HepG2 (cell line): Measurements from ENCODE around the gene ITK. TPM values are rescaled to one million over a fixed set of nuclear protein-coding genes. Genes with fewer than 3 reads are reported as not detected.

ENCODE experiments used
- ATAC-seq: fragments of 200-7000 bp; cut with Tn5 transposase; 3 replicates; pipeline ENCODE4 v1.9.1; 2020; ENCODE audit warnings: mild to moderate bottlenecking, moderate library complexity
- BruUV-seq: library from RNA; stranded (reverse); fragments of 400-500 nt; replicated peaks from 2 replicates; lab custom pipeline; 2021; lab: Mats Ljungman, UMichigan
- CTCF ChIA-PET: fragments of 300-600 bp; formaldehyde crosslinking; extraction: SDS; loops from one replicate; lab custom pipeline; 2021; ENCODE audit warnings: low total read pairs, inconsistent platforms, low intra/inter-chr PET ratio; lab: Yijun Ruan, JAX
- POLR2A ChIA-PET: fragments of 350-600 bp; sonication (Branson Sonifier 250); formaldehyde crosslinking; loops from one replicate; lab custom pipeline; 2020; ENCODE audit warnings: antibody characterized with exemption, inconsistent platforms; lab: Yijun Ruan, JAX
- DNase-seq: peaks from one replicate; pipeline ENCODE4 v3.0.0-alpha.2; 2015; ENCODE audit warnings: low spot score
- FAIRE-seq: peaks from 3 replicates; lab custom pipeline; 2011; peaks lifted over from hg19 to GRCh38; lab: Jason Lieb, UNC
- H2AFZ ChIP-seq: one replicate; pipeline ENCODE4 v1.6.1; 2011; ENCODE audit warnings: low read length, inconsistent platforms
- H3K27ac ChIP-seq: fragments of 300-600 bp; 3 replicates; pipeline ENCODE4 v1.8.0; 2011; ENCODE audit warnings: mixed run types, mild to moderate bottlenecking, mixed read lengths, low read length, inconsistent platforms; ENCODE audit not compliant: insufficient read depth; ENCODE audit errors: extremely low read length
- H3K27me3 ChIP-seq, 2 experiments: fragments of 200-600 bp in 1 of 2; 2 replicates in 1 of 2; 3 replicates in 1 of 2; pipeline versions ENCODE4 v1.6.0 to v1.8.0; 2011; ENCODE audit warnings: low read length in 2 of 2, mild to moderate bottlenecking in 2 of 2, moderate library complexity in 2 of 2, inconsistent platforms in 1 of 2; ENCODE audit not compliant: insufficient read depth in 2 of 2, control insufficient read depth in 1 of 2
- H3K36me3 ChIP-seq, 2 experiments: fragments of 200-600 bp in 1 of 2; replicated peaks in 1 of 2; 2 replicates in 1 of 2; 3 replicates in 1 of 2; pipeline versions ENCODE4 v1.5.1 to v1.8.0; 2011; ENCODE audit warnings: low read length in 2 of 2, inconsistent platforms in 1 of 2; ENCODE audit not compliant: insufficient read depth in 2 of 2, control insufficient read depth in 1 of 2
- H3K4me1 ChIP-seq: 2 replicates; pipeline ENCODE4 v1.5.1; 2012; ENCODE audit warnings: low read length, inconsistent platforms; ENCODE audit not compliant: insufficient read depth
- H3K4me2 ChIP-seq: 2 replicates; pipeline ENCODE4 v1.6.0; 2011; ENCODE audit warnings: low read depth, low read length, inconsistent platforms
- H3K4me3 ChIP-seq, 3 experiments: fragments of 200-600 bp in 1 of 3; sonication (generic), shearing (Covaris generic) in 1 of 3; replicated peaks in 1 of 3; 2 replicates each; pipeline ENCODE4 v1.5.1; 2011 to 2016; ENCODE audit warnings: low read length in 3 of 3, inconsistent platforms in 2 of 3, low read depth in 2 of 3, mild to moderate bottlenecking in 2 of 3, control low read depth in 1 of 3, mixed read lengths in 1 of 3; ENCODE audit not compliant: insufficient read depth in 1 of 3
- H3K79me2 ChIP-seq: one replicate; pipeline ENCODE4 v1.6.1; 2011; ENCODE audit warnings: low read length, inconsistent platforms; ENCODE audit not compliant: insufficient read depth
- H3K9ac ChIP-seq: 2 replicates; pipeline ENCODE4 v1.6.0; 2011; ENCODE audit warnings: mild to moderate bottlenecking, low read depth, low read length, inconsistent platforms; ENCODE audit not compliant: insufficient read depth
- H3K9me3 ChIP-seq: 2 replicates; pipeline ENCODE4 v1.5.1; 2012; ENCODE audit warnings: mild to moderate bottlenecking, low read length
- H4K20me1 ChIP-seq: 2 replicates; pipeline ENCODE4 v1.6.0; 2011; ENCODE audit warnings: inconsistent platforms, mild to moderate bottlenecking, low read length, moderate library complexity; ENCODE audit not compliant: insufficient read depth
- ERF ChIP-seq: IDR thresholded peaks from 2 replicates; pipeline ENCODE4 v1.6.1; 2018; ENCODE audit warnings: missing biosample characterization, missing genetic modification reagents
- HHEX ChIP-seq: IDR thresholded peaks from 2 replicates; pipeline ENCODE4 v1.6.1; 2016; ENCODE audit warnings: control low read depth
- PAF1 ChIP-seq: IDR thresholded peaks from 2 replicates; pipeline ENCODE4 v1.6.1; 2016; ENCODE audit warnings: missing genetic modification reagents, missing compliant biosample characterization
- RBM22 ChIP-seq: fragments of 200-400 bp; formaldehyde crosslinking; optimal IDR thresholded peaks from 2 replicates; pipeline ENCODE3; 2017; ENCODE audit warnings: mild to moderate bottlenecking, low read length, moderate library complexity
- SP2 ChIP-seq: sonication (generic); formaldehyde crosslinking; IDR thresholded peaks from 2 replicates; pipeline ENCODE4 v1.5.1; 2020; ENCODE audit warnings: mild to moderate bottlenecking, missing genetic modification reagents
- SPEN ChIP-seq: sonication (generic); formaldehyde crosslinking; IDR thresholded peaks from 2 replicates; pipeline ENCODE4 v1.5.1; 2020; ENCODE audit warnings: low read depth, mild to moderate bottlenecking, missing genetic modification reagents
- TGIF2 ChIP-seq: IDR thresholded peaks from 2 replicates; pipeline ENCODE4 v1.6.1; 2016; ENCODE audit warnings: control low read depth, missing compliant biosample characterization
- ZNF552 ChIP-seq: sonication (generic); formaldehyde crosslinking; IDR thresholded peaks from 2 replicates; pipeline ENCODE4 v1.9.0; 2022; ENCODE audit warnings: missing genetic modification reagents, mild to moderate bottlenecking, borderline replicate concordance
- ZSCAN29 ChIP-seq: sonication (generic); formaldehyde crosslinking; conservative IDR thresholded peaks from 2 replicates; pipeline ENCODE4 v1.4.0; 2020; ENCODE audit warnings: mild to moderate bottlenecking, missing genetic modification reagents
- in situ Hi-C: cut with HindIII; loops from 2 replicates; pipeline ENCODE4 v1.10.0; 2017; ENCODE audit warnings: low pct_unique_long_range_greater_than_20kb; ENCODE audit not compliant: extremely low pct_ligation_motif_present
- intact Hi-C: fragments of 100-400 bp; cut with micrococcal nuclease; formaldehyde crosslinking; loops from one replicate; pipeline ENCODE4 v1.10.0; 2022; ENCODE audit not compliant: unreplicated experiment
- polyA plus RNA-seq, 8 experiments: library from polyadenylated mRNA; depleted of rRNA in 3 of 8; stranded (reverse) in 7 of 8; unstranded in 1 of 8; fragments of >200 nt; fragmentation: Illumina TruSeq in 4 of 8; extraction: Trizol in 4 of 8; gene quantifications; 2 replicates each; pipeline versions ENCODE4 v1.2.1 to v1.2.3, GENCODE V29; 2011 to 2016; ENCODE audit warnings: low read depth in 4 of 8, missing spikeins in 1 of 8, mixed read lengths in 1 of 8; ENCODE audit not compliant: insufficient read depth in 1 of 8
- total RNA-seq, 5 experiments: library from RNA; depleted of rRNA; stranded (reverse); fragments of >200 nt; fragmentation: Illumina TruSeq; extraction: Trizol; gene quantifications; 2 replicates each; pipeline ENCODE4 v1.2.3, GENCODE V29; 2016; ENCODE audit warnings: low read depth in 1 of 5
- TF ChIP-seq, protein P1 (sequence below): sonication (generic); formaldehyde crosslinking; IDR thresholded peaks from 2 replicates; pipeline ENCODE4 v1.5.0; 2020; ENCODE audit warnings: missing genetic modification reagents
- TF ChIP-seq, protein P2 (sequence below): sonication (generic); formaldehyde crosslinking; IDR thresholded peaks from 2 replicates; pipeline ENCODE4 v1.9.0; 2021; ENCODE audit warnings: missing genetic modification reagents, borderline replicate concordance
- TF ChIP-seq, protein P3 (sequence below): sonication (generic); formaldehyde crosslinking; IDR thresholded peaks from 2 replicates; pipeline ENCODE4 v1.5.0; 2020; ENCODE audit warnings: mild to moderate bottlenecking, missing genetic modification reagents
- TF ChIP-seq, protein P4 (sequence below): sonication (generic); formaldehyde crosslinking; IDR thresholded peaks from 2 replicates; pipeline ENCODE4 v1.8.1; 2023; ENCODE audit warnings: missing genetic modification reagents, inconsistent platforms, borderline replicate concordance

Gene ITK
- total and polyA plus RNA-seq, 2 of the 13 experiments (the other 11 are each of a cell fraction or from before 2014, with no cell fraction given): 0.01 TPM; not detected in 1

DNA sequence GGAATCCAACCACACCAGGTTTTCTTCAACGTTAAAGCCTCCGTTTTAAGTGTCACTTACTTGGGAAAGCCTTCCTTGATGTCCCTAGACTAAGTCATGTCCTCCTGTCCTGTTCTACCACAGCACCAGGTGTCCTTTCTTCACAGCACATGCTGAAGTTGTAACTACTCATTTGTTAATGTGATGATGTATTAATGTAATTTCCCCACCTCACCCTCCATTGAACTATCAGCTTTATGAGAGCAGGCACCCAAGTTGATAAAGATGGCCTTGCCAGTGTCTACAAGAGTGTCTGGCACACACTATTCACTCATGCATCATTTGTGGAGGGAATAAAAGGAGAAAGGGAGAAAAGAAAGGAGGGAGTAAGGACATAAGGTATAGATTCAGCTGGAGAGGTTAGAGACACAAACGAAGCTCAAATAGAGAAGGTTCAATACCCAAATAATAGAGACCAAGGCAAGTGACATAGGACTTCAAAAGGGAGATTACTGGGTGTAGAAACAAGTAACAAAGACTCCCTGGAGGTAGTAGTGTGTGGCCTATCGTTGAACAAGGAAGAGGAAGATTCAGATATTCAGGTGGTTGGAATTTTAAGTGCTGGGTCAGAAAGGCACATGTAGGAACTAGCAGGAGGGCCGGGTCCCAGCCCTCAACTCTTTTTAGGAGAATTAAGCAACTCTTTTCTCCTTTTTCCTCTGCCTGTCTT, 6.6 kb downstream of the ITK start (continued):
- TF ChIP-seq, protein P1, sequence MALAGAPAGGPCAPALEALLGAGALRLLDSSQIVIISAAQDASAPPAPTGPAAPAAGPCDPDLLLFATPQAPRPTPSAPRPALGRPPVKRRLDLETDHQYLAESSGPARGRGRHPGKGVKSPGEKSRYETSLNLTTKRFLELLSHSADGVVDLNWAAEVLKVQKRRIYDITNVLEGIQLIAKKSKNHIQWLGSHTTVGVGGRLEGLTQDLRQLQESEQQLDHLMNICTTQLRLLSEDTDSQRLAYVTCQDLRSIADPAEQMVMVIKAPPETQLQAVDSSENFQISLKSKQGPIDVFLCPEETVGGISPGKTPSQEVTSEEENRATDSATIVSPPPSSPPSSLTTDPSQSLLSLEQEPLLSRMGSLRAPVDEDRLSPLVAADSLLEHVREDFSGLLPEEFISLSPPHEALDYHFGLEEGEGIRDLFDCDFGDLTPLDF (CRISPR knock-in tag): no peak
- TF ChIP-seq TGIF2: no peak
- no peak for TF ChIP-seq RBM22
- no peak for TF ChIP-seq SPEN
- no peak for TF ChIP-seq ZSCAN29
- TF ChIP-seq PAF1: no peak
- no peak for TF ChIP-seq HHEX

DNA sequence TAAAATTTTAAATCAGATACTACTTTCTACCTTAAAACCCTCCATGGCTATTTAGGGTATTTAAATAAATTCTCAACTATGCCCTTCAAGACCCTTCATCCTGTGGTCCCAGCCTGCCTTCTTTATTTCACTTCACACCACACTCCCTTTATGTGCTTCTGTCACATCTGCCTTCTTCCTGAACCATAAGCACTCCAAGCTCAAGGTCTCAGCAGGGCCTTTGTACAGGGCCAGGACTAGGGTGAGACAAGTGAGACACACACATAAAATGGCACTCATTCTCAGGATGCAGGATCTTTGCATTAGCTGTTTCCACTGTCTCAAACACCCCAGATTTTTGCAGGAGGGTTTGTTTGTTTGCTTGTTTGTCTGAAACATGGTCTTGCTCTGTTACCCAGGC, 7.6 kb downstream of the ITK start:
- no peak for DNase-seq
- intact Hi-C loops: no loop called here
- H3K27ac ChIP-seq: no peak overlapping the region
- in situ Hi-C loops: no loop called here
- TF ChIP-seq, protein P2, sequence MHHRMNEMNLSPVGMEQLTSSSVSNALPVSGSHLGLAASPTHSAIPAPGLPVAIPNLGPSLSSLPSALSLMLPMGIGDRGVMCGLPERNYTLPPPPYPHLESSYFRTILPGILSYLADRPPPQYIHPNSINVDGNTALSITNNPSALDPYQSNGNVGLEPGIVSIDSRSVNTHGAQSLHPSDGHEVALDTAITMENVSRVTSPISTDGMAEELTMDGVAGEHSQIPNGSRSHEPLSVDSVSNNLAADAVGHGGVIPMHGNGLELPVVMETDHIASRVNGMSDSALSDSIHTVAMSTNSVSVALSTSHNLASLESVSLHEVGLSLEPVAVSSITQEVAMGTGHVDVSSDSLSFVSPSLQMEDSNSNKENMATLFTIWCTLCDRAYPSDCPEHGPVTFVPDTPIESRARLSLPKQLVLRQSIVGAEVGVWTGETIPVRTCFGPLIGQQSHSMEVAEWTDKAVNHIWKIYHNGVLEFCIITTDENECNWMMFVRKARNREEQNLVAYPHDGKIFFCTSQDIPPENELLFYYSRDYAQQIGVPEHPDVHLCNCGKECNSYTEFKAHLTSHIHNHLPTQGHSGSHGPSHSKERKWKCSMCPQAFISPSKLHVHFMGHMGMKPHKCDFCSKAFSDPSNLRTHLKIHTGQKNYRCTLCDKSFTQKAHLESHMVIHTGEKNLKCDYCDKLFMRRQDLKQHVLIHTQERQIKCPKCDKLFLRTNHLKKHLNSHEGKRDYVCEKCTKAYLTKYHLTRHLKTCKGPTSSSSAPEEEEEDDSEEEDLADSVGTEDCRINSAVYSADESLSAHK: no peak
- TF ChIP-seq ZNF552 (CRISPR knock-in tag): no peak
- TF ChIP-seq ERF (CRISPR knock-in tag): no peak
- TF ChIP-seq, protein P3, sequence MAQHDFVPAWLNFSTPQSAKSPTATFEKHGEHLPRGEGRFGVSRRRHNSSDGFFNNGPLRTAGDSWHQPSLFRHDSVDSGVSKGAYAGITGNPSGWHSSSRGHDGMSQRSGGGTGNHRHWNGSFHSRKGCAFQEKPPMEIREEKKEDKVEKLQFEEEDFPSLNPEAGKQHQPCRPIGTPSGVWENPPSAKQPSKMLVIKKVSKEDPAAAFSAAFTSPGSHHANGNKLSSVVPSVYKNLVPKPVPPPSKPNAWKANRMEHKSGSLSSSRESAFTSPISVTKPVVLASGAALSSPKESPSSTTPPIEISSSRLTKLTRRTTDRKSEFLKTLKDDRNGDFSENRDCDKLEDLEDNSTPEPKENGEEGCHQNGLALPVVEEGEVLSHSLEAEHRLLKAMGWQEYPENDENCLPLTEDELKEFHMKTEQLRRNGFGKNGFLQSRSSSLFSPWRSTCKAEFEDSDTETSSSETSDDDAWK (CRISPR knock-in tag): no peak
- no peak for TF ChIP-seq SP2
- TF ChIP-seq, protein P4, sequence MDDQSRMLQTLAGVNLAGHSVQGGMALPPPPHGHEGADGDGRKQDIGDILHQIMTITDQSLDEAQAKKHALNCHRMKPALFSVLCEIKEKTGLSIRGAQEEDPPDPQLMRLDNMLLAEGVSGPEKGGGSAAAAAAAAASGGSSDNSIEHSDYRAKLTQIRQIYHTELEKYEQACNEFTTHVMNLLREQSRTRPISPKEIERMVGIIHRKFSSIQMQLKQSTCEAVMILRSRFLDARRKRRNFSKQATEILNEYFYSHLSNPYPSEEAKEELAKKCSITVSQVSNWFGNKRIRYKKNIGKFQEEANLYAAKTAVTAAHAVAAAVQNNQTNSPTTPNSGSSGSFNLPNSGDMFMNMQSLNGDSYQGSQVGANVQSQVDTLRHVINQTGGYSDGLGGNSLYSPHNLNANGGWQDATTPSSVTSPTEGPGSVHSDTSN (CRISPR knock-in tag): no peak
- no peak overlapping the region for H3K9ac ChIP-seq
- CTCF ChIA-PET: no interaction called here
- no peaks in the 10 kb centered on the region for H3K36me3 ChIP-seq
- H3K4me3 ChIP-seq: no peak overlapping the region
- no peak overlapping the region for H2AFZ ChIP-seq
- H4K20me1 ChIP-seq: no peaks in the 10 kb centered on the region
- H3K79me2 ChIP-seq: no peaks in the 10 kb centered on the region
- H3K4me1 ChIP-seq: no peaks in the 10 kb centered on the region
- no peak overlapping the region for H3K4me2 ChIP-seq
- no peak for ATAC-seq
- no TSS peak for BruUV-seq
- H3K27me3 ChIP-seq: peaks cover 2 to 9% of the 10 kb centered on the region in 2 experiments; a peak in 2 of 5 replicates
- POLR2A ChIA-PET: no interaction called here
- no peaks in the 10 kb centered on the region for H3K9me3 ChIP-seq
- no peak for FAIRE-seq
